Retina (tissue), 1 donor: ENCODE measurements around the gene NANOS2.

ENCODE experiments used
- DNase-seq: peaks from one replicate; pipeline ENCODE4 v3.0.0-alpha.2; 2016

NANOS2 gene

DNA sequence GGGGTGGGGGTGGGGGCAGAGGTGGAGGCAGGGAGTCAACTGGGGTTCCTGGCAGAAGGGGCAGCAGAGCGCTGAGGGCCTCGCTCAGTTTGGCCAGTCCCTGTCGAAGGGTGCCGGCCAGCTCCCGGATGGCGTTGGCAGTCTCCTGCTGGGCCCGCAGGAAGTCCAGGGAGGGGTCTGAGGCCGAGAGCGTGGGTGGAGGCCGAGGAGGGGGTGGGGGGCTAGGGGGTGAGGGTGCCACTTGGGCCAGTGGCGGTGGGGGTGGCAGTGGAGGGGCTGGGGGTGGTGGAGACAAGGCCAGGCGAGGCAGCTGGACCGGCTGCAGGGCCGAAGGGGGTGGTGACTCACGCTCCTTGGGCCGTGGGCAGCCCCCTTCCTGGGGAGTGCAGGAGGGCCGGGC is 23.7 kb downstream of the NANOS2 start:
- DNase-seq, result no peak

GRCh38 chr19:45889210-45889885 is 25.2 kb downstream of the NANOS2 start:
- DNase-seq, result no peak

DNA sequence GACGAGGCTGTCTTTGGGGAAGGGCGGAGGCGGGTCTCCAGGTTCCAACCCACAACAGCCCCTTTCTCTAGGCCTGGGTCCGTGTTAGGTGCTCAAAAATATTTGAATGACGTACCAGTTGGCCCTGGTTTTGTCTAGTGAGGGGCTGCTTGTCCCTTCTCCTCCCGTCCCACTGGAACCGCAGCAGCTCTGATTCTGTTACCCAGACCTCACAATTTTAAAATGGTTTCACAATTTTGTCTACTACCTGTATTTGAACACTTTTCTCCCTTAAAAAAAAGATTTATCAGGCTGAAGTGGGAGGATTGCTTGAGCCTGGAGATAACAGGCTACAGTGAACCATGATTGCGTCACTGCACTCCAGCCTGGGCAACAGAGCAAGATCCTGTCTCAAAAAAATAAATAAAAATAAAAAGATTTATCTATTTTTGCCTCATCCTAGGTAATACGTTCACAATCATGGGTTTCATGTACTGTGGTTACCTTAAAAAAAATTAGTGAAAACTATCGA is 27.3 kb downstream of the NANOS2 start:
- DNase-seq, result no peak

DNA sequence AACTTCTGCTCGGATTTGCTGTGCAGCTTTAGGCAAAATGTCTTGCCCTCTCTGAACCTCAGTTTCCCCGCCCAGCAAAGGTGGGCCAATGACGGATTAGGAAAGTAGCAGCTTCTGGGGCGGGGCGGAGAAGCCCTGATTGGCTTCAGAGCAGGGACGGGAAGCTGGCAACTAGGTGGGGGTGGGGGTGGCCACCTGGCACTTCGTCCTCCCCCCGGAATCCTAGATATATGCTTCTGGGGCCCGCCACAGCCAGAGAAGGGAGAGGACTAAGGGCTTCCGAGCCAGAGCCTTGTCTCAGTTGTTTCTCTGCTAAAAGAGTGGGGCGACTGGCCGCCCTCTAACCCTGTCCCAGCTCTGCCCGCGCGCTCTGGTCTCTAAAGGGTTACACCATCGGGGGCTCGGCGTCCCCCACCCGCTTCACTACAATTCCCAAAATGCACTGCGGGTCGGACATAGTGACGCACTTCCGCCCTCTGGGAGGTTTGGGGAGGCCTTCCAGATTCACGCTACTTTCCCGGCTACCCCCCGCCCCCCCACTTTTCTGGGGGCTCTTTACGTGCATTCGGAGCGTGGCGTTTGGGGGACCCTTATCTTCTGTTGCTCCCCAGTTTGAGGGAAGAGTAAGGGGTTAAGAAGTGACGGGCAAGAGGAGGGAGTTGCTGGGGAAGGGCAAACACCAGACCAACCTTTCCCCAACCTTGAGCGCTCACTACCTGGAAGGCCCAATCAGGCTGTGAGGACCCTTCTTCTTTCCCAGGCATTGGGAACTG is 28.0 kb downstream of the NANOS2 start:
- DNase-seq, result peak; percentile 96

DNA sequence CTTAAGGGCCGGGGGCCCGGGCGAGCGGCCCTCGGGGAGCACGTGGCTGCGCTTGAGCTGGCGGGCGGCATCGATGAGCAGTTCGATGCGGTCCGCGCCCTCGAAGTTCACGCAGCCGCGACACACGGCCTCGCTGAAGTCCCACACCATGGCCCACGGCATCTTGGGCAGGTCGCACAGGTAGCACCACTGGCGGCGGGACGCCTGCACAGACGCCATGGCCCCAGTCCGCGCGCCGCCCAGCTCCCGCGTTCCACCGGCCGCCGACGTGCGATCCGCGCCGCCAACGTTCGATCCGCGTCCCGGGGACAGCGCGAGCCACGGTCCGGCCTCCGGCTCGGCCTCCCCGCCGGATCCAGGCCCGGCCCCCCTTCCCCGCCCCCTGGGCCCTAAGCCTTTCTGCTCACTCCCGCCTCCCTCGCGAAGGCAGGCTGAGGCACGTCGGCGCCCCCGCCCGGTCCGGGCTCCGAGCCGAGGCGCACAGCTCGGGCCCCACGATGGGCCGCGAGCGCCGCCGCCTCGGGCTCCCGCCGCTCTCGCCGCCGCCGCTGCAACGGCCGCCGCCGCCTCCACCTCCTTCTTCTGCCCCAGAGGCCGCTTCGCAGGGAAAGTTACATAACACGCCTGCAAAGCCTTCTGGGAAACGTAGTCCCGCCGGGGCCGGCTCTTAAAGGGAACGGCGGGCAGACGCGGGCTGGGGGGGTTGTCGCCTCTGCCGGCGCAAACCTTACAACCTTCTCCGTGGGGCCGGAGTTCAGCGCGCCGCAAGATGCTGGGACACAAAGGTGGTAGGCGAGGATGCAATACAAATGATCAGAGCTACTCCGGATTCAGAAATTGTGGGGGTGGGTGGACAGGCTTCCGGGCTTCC is 28.8 kb downstream of the NANOS2 start, which contains the start of gene IRF2BP1:
Gene IRF2BP1 (minus strand): TSS at position 586 of the 871 bp plus-strand sequence. CDS start 367 bp downstream, at position 219.
- peak; percentile 96 for DNase-seq

DNA sequence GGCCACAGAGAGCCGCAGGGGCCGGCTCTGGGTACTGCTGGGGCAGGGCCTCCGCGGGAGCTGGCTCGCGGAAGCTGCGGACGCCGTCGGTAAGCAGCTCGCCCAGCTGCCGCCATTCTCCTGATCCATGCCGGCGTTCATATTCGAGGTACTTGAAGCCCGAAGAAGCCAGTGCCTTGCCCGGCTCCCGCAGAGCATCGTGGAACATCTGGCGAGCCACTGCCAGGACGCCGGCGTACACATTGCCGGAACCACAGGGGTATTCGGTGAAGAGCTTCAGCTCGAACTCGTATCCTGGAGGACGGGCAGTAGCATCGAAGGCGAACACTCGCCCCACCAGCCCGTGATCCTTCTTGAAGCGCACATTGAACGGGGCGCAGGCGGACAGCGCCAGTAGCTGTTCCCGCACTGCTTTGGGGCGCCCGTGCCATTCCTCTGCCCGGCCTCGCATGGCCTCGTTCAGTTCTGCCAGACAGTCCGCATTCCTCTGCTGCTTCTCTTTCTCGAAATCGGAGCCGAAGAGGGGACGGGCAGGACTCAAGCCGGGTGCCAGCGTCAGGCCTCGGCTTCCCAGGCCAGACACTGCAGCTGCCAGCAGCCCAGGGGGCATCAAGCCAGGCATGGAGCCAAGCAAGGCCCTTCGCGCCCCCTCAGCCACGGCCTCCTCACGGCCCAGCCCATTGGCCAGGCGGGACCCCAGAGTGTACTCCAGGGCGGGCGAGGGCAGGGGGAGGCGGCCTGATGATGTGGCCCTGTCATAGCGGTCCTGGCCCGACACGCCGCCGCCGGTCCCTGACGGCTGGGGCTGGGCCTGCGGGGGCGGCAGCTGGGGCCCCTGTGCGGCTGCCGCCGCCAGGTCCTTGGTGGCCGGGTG is 29.7 kb downstream of the NANOS2 start:
- DNase-seq, result peak; percentile 21

DNA sequence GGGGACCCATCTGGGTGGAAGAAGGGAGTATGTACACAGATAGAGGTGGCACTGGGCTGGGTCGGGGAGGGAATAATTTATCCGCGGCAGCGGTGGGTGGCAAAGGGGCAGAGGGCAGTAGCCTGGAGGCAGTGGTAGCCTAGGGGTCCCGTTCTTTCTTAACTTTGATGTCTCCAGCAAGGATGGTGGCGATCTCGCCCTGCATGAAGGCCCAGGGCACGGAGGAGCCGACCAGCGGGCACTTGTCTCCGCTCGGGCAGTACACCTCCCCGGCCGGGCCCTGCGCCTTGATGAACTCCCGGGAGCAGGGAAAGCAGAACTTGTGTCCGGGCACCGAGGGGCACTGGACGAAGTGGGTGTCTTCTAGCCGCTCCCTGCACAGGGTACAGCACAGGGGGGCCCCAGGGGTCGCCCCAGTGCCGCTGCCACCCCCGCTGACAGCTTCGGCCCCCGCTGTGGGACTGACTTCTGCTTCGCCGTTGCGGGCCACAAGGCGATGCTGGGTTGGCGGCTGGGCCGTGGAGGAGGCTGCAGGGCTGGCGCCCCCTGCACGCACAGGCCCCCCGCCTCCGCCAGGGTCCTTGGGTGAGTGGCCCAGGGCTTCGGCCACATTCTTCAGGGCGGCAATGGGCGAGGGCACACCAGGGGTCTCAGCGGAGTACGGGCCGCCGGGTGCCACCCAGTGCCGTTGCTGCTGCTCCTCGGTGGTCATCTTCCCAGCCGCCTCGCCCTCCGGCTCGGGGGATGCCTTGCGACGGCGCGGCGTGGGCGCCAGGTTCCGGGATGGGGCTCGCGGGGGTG is 30.5 kb downstream of the NANOS2 start:
- DNase-seq, result no peak

DNA sequence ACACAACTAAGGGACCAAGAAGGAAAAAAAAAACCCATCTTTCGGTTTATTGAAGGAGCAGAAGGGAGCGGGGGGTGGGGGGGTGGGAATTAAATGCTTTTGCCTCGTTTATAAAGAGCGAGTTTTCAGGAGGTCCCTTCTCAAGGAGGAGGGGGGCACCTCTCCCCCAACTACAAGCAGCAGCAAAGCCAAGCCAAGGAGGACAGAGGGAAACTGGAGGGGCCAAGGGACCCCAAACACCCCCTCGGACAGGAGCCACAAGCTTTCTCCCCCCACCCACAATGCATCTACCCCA is 31.0 kb downstream of the NANOS2 start:
- DNase-seq, result no peak

GRCh38 chr19:45882652-45883585 is 31.7 kb downstream of the NANOS2 start:
- peak; percentile 95 for DNase-seq

- no peak for DNase-seq
These were observed 32.6 kb downstream of the NANOS2 start for GRCh38 chr19:45881909-45882528.

DNA sequence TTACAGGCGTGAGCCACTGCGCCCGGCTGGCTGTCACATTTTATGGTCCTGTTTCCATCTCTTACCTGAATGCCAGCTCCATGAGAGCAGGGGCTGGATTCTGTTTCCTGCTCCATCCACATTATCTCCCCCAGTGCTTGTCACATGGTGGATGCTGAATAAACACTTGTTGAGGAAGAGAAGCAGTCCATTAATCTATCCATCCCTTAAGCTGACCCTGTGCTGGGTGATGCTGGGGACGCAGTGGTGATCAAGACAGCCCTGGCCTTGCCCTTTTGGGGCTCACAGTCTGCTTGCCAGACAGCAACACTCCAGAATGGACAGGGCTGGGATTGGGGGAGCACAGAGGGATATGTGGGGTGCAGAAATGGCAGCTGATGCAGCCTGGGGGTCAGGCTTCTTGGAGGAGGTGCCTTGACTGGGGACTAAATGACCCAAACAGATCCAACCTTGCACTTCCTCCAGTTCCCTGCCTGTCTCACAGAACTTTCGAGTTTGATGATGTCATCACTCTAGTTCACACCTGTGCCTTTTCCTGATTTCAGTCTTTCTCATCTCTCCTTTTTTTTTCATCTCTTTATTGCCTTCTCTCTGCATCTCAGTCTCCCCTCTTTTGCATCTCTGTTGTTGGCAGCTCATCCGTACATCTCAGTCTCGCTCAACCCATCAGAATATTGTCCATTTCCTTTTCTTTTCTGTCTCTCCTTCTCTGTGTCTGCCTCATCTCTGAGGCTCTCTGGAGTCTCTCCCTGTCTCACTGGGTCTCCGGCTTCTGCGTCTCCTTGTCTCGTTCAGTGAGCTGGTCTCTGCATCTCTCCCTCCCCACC is 33.3 kb downstream of the NANOS2 start:
- DNase-seq, result no peak

DNA sequence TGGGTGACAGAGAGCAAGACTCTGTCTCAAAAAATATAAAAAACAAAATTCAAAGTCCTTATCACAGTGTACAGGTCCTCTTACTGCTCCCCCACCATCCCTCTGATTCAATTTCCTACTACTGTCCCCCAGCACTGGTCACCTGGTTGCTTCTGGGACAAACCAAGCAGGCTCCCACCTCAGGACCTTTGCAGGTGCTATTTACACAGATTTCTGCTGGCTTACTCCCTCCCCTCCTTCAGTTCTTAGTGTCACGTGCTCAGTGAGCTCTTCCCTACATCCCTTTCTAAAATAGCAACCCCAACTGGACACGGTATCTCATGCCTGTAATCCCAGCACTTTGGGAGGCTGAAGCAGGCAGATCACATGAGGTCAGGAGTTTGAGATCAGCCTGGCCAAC is 34.6 kb downstream of the NANOS2 start:
- DNase-seq, result no peak

- DNase-seq, result peak; percentile 16
These were observed 35.5 kb downstream of the NANOS2 start for GRCh38 chr19:45879055-45879454.

DNA sequence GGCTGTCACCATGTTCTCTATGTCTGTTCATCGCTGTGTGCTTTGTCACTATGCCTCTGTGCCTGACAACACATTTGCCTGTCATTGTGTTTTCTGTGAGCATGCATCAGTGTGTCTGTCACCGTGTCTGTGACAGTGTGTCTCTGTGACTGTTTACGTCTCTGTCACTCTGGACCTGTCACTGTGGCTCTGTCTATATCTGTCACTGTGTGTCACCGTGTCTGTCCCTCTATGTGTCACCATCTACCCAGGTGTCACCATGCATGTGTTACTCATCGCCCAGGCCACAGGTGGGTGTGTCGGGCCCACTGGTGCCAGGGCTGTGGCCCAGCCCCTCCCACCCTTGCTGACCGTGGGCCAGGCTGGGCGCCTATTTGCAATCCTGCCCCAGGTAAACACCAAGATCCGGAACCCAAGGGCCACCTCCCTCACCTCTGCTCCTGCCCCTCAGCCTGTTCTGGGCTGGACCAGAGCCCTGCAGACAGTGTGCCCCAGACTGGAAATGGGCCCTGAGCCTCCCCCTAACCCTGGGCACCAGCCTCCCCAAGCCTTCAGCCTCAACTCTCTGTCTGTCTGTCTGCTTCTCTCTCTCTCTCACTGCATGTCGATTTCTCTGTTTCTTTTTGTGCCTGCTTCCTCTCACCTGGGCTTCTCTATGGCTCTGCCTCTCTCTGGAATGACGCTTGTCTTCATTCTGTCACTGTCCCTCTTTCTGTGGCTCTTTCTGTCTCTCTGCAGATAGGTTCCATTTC is 36.4 kb downstream of the NANOS2 start:
- DNase-seq, result no peak

DNA sequence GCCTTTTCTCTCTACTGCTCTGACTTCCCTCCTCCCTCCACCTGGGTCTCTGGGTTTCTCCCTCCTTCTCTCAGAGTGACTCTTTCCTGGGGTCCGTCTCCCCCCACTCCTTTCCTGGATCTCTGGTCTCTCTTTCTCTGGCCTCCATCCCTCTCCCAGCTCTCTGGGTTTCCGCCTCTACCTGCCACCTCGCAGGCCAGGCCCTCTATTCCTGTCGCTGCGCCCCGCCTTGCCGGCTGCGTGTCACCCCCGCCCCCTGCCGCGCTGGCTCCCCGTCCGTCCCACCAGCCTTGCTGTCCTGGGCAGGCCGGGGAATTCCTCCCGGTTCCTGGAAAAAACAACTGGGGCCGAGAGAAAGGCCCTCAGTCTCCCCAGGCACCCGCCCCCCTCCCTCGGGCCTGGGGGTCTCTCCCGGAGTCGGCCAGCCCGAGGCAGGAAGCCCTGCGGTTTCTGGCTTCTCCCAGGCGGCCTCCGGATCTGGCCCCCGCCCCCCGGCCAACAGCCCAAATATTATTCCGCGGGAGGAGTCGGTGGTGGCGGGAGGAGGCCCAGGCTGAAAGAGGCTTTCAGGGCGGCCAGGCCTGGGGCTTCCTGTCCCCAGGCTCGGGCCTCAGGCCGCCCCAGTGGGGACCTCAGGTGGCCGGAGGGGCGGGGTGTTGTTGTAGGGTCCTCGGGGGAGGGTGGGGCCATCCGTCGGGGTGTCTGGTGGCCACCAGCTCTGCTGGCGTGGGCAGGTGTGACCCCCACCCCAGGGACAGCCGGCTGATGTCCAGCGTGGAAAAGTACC is 38.0 kb downstream of the NANOS2 start:
- peak; percentile 46 for DNase-seq

DNA sequence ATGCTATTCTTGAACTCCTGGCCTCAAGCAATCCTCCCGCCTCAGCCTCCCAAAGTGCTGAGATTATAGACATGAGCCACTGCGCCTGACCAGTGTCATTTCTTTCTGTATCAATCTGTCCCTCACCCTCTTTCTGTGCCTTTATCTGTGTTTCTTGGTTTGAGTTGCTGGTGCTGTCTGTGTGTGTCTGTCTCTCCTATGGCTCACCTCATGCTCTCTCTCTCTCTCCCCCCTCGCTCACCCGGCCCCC is 38.5 kb downstream of the NANOS2 start:
- DNase-seq, result no peak

- DNase-seq, result no peak
These were observed 40.0 kb downstream of the NANOS2 start for GRCh38 chr19:45874620-45874966.
